GM04503 (cell line): ENCODE results near the gene PFN2.

Source experiments
- DNase-seq: peaks from one replicate; pipeline ENCODE4 v3.0.0-alpha.2; 2012; ENCODE audit warnings: low read depth

Gene PFN2

DNA sequence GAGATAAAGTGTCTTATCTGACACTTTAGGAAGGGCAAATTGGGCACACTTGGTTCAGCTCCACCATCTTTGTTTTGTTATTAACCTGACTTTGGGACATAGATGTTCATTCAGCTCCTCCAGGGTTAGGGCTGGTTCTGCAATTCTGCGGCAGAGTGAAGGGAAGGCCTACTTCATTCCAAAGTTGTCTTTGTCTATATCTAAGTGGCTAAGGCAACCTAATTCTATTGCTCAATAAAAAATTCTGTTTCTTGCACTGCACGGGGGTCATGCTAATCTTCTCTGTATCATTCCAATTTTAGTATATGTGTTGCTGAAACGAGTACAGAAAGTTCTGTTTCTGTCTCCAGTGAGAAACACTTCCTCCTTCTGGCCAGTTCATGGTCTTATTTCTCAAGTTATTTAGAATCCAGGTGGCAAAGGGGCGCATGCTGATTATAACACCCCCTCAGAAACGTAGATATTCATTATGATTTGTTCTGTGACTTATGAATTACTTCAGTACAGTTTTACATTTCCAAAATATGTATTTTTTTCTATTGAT, 53.5 kb downstream of the PFN2 start:
- no peak for DNase-seq
